GM18502 (cell line): ENCODE measurements around the gene MKRN1.
A peak's percentile ranks its signal among the peaks of the same experiment; 100 is the strongest.
"Not testable (repeated sequence)": the region's sequence is repeated elsewhere in the genome, so short reads cannot be mapped to it uniquely, and the experiment has no call there.

Experiments used
- ATAC-seq: cut with Tn5 transposase; IDR thresholded peaks from one replicate; pipeline ENCODE4 v1.9.1; 2021; ENCODE audit warnings: mild to moderate bottlenecking; ENCODE audit not compliant: unreplicated experiment, poor library complexity

Gene MKRN1

GRCh38 chr7:140479062-140479738, at the start of gene MKRN1:
Gene MKRN1, minus strand, starts transcription at chr7:140479505. Its CDS starts 161 bp downstream, at chr7:140479344.
- peak; percentile 94 for ATAC-seq

- no peak for ATAC-seq
Observed at GRCh38 chr7:140526787-140527664, 47.7 kb upstream of the MKRN1 start.

GRCh38 chr7:140526214-140526613, 46.9 kb upstream of the MKRN1 start:
- ATAC-seq = no peak

GRCh38 chr7:140525743-140526142, 46.4 kb upstream of the MKRN1 start:
- no peak for ATAC-seq

- ATAC-seq = no peak
Observed at GRCh38 chr7:140521421-140521820, 42.1 kb upstream of the MKRN1 start.

- no peak for ATAC-seq
Observed at GRCh38 chr7:140519007-140519399, 39.7 kb upstream of the MKRN1 start.

GRCh38 chr7:140518370-140519006, 39.2 kb upstream of the MKRN1 start:
- no peak for ATAC-seq

GRCh38 chr7:140517546-140518369, 38.5 kb upstream of the MKRN1 start:
- no peak for ATAC-seq

- ATAC-seq = no peak
Observed at GRCh38 chr7:140512317-140513000, 33.2 kb upstream of the MKRN1 start.

GRCh38 chr7:140509789-140510188, 30.5 kb upstream of the MKRN1 start:
- ATAC-seq = no peak

- ATAC-seq = not testable (repeated sequence)
Observed at GRCh38 chr7:140507556-140507955, 28.3 kb upstream of the MKRN1 start.

GRCh38 chr7:140506788-140507464, 27.6 kb upstream of the MKRN1 start:
- no peak for ATAC-seq

- ATAC-seq = no peak
Observed at GRCh38 chr7:140501966-140502365, 22.7 kb upstream of the MKRN1 start.

GRCh38 chr7:140497807-140498206, 18.5 kb upstream of the MKRN1 start:
- not testable (repeated sequence) for ATAC-seq

- ATAC-seq = no peak
Observed at GRCh38 chr7:140497241-140497769, 18.0 kb upstream of the MKRN1 start.

- ATAC-seq = no peak
Observed at GRCh38 chr7:140495514-140496097, 16.3 kb upstream of the MKRN1 start.

GRCh38 chr7:140494867-140495266, 15.6 kb upstream of the MKRN1 start:
- no peak for ATAC-seq

GRCh38 chr7:140489026-140489359, 9.7 kb upstream of the MKRN1 start:
- no peak for ATAC-seq
